ENCODE measurements around the gene FAM72C.
"Not testable (repeated sequence)": the region's sequence is repeated elsewhere in the genome, so short reads cannot be mapped to it uniquely, and the experiment has no call there.

Gene FAM72C

GRCh38 chr1:143936457-143937115, 35.2 kb downstream of the FAM72C start:
- not testable (repeated sequence) for H3K27ac ChIP-seq
- peak; percentile 17 for TF ChIP-seq CTCF (conservative IDR thresholded peaks at IDR 0.05)

GRCh38 chr1:143919127-143919526, 52.7 kb downstream of the FAM72C start:
- H3K27ac ChIP-seq: not testable (repeated sequence)

DNA sequence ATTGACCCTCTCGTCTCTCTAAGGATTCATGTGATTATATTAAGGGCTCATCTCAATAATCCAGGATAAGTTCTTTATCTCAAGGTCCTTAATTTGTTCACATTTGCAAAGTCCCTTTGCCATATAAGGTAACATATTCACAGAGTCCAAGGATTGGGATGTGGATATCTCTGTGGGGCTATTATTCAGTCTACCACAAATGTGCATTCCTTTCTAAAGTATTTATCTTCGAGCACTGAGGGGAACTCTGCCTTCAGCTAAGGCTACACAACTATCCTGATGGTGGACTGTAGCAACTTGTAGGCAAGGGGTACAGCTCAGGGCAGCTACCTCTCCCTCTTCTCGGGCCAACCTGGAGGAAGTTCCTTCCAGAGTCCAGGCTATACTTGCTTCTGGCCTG, 53.2 kb downstream of the FAM72C start:
- not testable (repeated sequence) for H3K27ac ChIP-seq

- not testable (repeated sequence) for H3K27ac ChIP-seq
Observed at GRCh38 chr1:143913705-143914104, 58.1 kb downstream of the FAM72C start.

Data from C4-2B (cell line).